K562 (cell line): ENCODE measurements around the gene PLXNB1. TPM values are rescaled to one million over a fixed set of nuclear protein-coding genes. Genes with fewer than 3 reads are reported as not detected.
A peak's percentile ranks its signal among the peaks of the same experiment; 100 is the strongest.

Experiments
- ATAC-seq: fragments of 200-7000 bp; cut with Tn5 transposase; 3 replicates; pipeline ENCODE4 v1.9.1; 2020; ENCODE audit warnings: moderate library complexity
- BruUV-seq: library from RNA; stranded (reverse); fragments of 400-500 nt; replicated peaks from 2 replicates; lab custom pipeline; 2021; lab: Mats Ljungman, UMichigan
- CTCF ChIA-PET: fragments of 300-600 bp; formaldehyde crosslinking; extraction: SDS; loops from one replicate; lab custom pipeline; 2021; ENCODE audit warnings: low intra/inter-chr PET ratio; lab: Yijun Ruan, JAX
- POLR2A ChIA-PET: fragments of 300-600, 350-650 bp; sonication (Branson Sonifier 250); formaldehyde crosslinking; extraction: SDS; loops from one replicate; lab custom pipeline; 2021; ENCODE audit warnings: antibody characterized with exemption, inconsistent platforms; lab: Yijun Ruan, JAX
- DNase-seq, 4 experiments: peaks; one replicate each; pipeline versions ENCODE4 v3.0.0 to v3.0.0-alpha.2; 2011 to 2018; ENCODE audit warnings: low spot score in 3 of 4, mixed read lengths in 3 of 4; ENCODE audit errors: extremely low read depth in 1 of 4
- FAIRE-seq: peaks from 2 replicates; lab custom pipeline; 2011; peaks lifted over from hg19 to GRCh38; lab: Jason Lieb, UNC
- H2AFZ ChIP-seq: 2 replicates; pipeline ENCODE4 v1.6.0; 2011; ENCODE audit warnings: low read depth, low read length, control low read depth, inconsistent platforms
- H3K27ac ChIP-seq: fragments of 200-600 bp; 3 replicates; pipeline ENCODE4 v1.8.0; 2011; ENCODE audit warnings: low read depth, mild to moderate bottlenecking, control low read depth, inconsistent platforms, low read length, moderate library complexity, mixed read lengths; ENCODE audit errors: extremely low read depth
- H3K27me3 ChIP-seq, 2 experiments: fragments of 300-600 bp in 1 of 2; 2 replicates in 1 of 2; 3 replicates in 1 of 2; pipeline versions ENCODE4 v1.6.0 to v1.8.0; 2011; ENCODE audit warnings: inconsistent platforms in 2 of 2, low read length in 2 of 2, mild to moderate bottlenecking in 1 of 2, mixed read lengths in 1 of 2, moderate library complexity in 1 of 2; ENCODE audit not compliant: control insufficient read depth in 2 of 2, insufficient read depth in 2 of 2
- H3K36me3 ChIP-seq: fragments of 300-600 bp; 3 replicates; pipeline ENCODE4 v1.8.0; 2011; ENCODE audit warnings: mild to moderate bottlenecking, low read length, inconsistent platforms; ENCODE audit not compliant: control insufficient read depth, insufficient read depth
- H3K4me1 ChIP-seq, 2 experiments: fragments of 200-600 bp in 1 of 2; replicated peaks in 1 of 2; 2 replicates in 1 of 2; 3 replicates in 1 of 2; pipeline versions ENCODE4 v1.5.1 to v1.8.0; 2011; ENCODE audit warnings: inconsistent platforms in 2 of 2, low read length in 2 of 2, mild to moderate bottlenecking in 1 of 2, mixed read lengths in 1 of 2, moderate library complexity in 1 of 2; ENCODE audit not compliant: control insufficient read depth in 2 of 2, insufficient read depth in 2 of 2
- H3K4me2 ChIP-seq: 2 replicates; pipeline ENCODE4 v1.6.1; 2011; ENCODE audit warnings: low read length, control low read depth, inconsistent platforms, mixed read lengths; ENCODE audit not compliant: insufficient read depth
- H3K4me3 ChIP-seq: fragments of 200-600 bp; sonication (generic), shearing (Covaris generic); 2 replicates; pipeline ENCODE4 v1.5.1; 2016; ENCODE audit warnings: control low read depth, inconsistent platforms
- H3K79me2 ChIP-seq: fragments of 200-600 bp; 3 replicates; pipeline ENCODE4 v1.8.0; 2011; ENCODE audit warnings: low read length, inconsistent platforms; ENCODE audit not compliant: control insufficient read depth, insufficient read depth
- H3K9ac ChIP-seq, 2 experiments: 2 replicates each; pipeline versions ENCODE4 v1.6.0 to v1.6.1; 2011; ENCODE audit warnings: low read depth in 2 of 2, low read length in 2 of 2, control low read depth in 1 of 2, inconsistent platforms in 1 of 2, mild to moderate bottlenecking in 1 of 2, mixed read lengths in 1 of 2; ENCODE audit not compliant: insufficient read depth in 1 of 2
- H3K9me1 ChIP-seq: one replicate; pipeline ENCODE4 v1.6.0; 2011; ENCODE audit warnings: inconsistent platforms, mild to moderate bottlenecking, low read length, moderate library complexity; ENCODE audit not compliant: control insufficient read depth, insufficient read depth
- H3K9me3 ChIP-seq: replicated peaks from 2 replicates; pipeline ENCODE4 v1.5.1; 2011; ENCODE audit warnings: low read depth, low read length, inconsistent platforms; ENCODE audit not compliant: control insufficient read depth, insufficient read depth
- H4K20me1 ChIP-seq: replicated peaks from 2 replicates; pipeline ENCODE4 v1.6.1; 2011; ENCODE audit warnings: low read length, inconsistent platforms, mixed read lengths; ENCODE audit not compliant: control insufficient read depth, insufficient read depth
- HDGF ChIP-seq: fragments of 450-650 bp; IDR thresholded peaks from 2 replicates; pipeline ENCODE4 v1.6.1; 2016
- IRF1 ChIP-seq: sonication (generic); formaldehyde crosslinking; IDR thresholded peaks from 2 replicates; pipeline ENCODE4 v1.8.0; 2022; ENCODE audit warnings: missing genetic modification reagents, mild to moderate bottlenecking, borderline replicate concordance
- KAT2B ChIP-seq: IDR thresholded peaks from one replicate; pipeline ENCODE4 v1.6.1; 2012; ENCODE audit warnings: low read depth, mild to moderate bottlenecking, control low read depth, inconsistent platforms, low read length, moderate library complexity
- KLF10 ChIP-seq: fragments of 250-450 bp; sonication (Bioruptor Pico); IDR thresholded peaks from 2 replicates; pipeline ENCODE4 v1.6.1; 2021; ENCODE audit warnings: matching md5 sums
- NFXL1 ChIP-seq: fragments of 450-650 bp; formaldehyde crosslinking; IDR thresholded peaks from 2 replicates; pipeline ENCODE4 v1.4.0; 2021; ENCODE audit warnings: mild to moderate bottlenecking
- NR0B1 ChIP-seq: fragments of 450-650 bp; IDR thresholded peaks from one replicate; pipeline ENCODE4 v1.6.1; 2018; ENCODE audit warnings: mild to moderate bottlenecking, moderate library complexity; ENCODE audit not compliant: partially characterized antibody
- NR2C2 ChIP-seq, 2 experiments: fragments of 200-800 bp in 1 of 2; sonication (Bioruptor generic) in 1 of 2; sonication (generic) in 1 of 2; formaldehyde crosslinking in 1 of 2; IDR thresholded peaks; 2 replicates each; pipeline versions ENCODE4 v1.6.1 to v1.8.0; 2016 to 2022; ENCODE audit warnings: mild to moderate bottlenecking in 1 of 2, missing compliant biosample characterization in 1 of 2, missing genetic modification characterization in 1 of 2, missing genetic modification reagents in 1 of 2
- RNF2 ChIP-seq: sonication (generic); IDR thresholded peaks from 2 replicates; pipeline ENCODE4 v1.6.1; 2016
- XRCC3 ChIP-seq: fragments of 450-650 bp; IDR thresholded peaks from 2 replicates; pipeline ENCODE4 v1.6.1; 2017; ENCODE audit warnings: mild to moderate bottlenecking, moderate library complexity
- ZBTB43 ChIP-seq: sonication (generic); formaldehyde crosslinking; IDR thresholded peaks from 2 replicates; pipeline ENCODE4 v1.8.0; 2023; ENCODE audit warnings: mild to moderate bottlenecking, missing genetic modification reagents
- ZBTB5 ChIP-seq: fragments of 450-650 bp; IDR thresholded peaks from 2 replicates; pipeline ENCODE4 v1.6.1; 2017; ENCODE audit warnings: antibody characterized with exemption
- ZBTB9 ChIP-seq: fragments of 450-650 bp; formaldehyde crosslinking; IDR thresholded peaks from 2 replicates; pipeline ENCODE4 v1.4.0; 2020; ENCODE audit warnings: mild to moderate bottlenecking, moderate library complexity
- ZFPM2 ChIP-seq: fragments of 250-450 bp; sonication (Bioruptor Pico); IDR thresholded peaks from 2 replicates; pipeline ENCODE4 v1.5.1; 2022; ENCODE audit warnings: mild to moderate bottlenecking
- ZNF232 ChIP-seq: sonication (generic); formaldehyde crosslinking; IDR thresholded peaks from 2 replicates; pipeline ENCODE4 v1.8.0; 2022; ENCODE audit warnings: mild to moderate bottlenecking, missing genetic modification reagents
- ZNF395 ChIP-seq: fragments of 200-800 bp; sonication (Bioruptor generic); IDR thresholded peaks from 2 replicates; pipeline ENCODE4 v1.6.1; 2017; ENCODE audit warnings: missing genetic modification characterization, missing compliant biosample characterization
- ZNF77 ChIP-seq: fragments of 250-450 bp; sonication (Bioruptor Pico); IDR thresholded peaks from 2 replicates; pipeline ENCODE4 v1.5.0; 2020
- WGBS: fragments of 100-300 bp; shearing (Covaris generic); methylation state at CpG from one replicate; pipeline ENCODE4 v1.1.6; 2016; ENCODE audit warnings: low coverage, mixed read lengths; ENCODE audit not compliant: insufficient coverage; ENCODE audit errors: missing lambda C conversion rate; 5-methylcytosine and 5-hydroxymethylcytosine counted together
- in situ Hi-C: fragments of 300-500 bp; cut with MboI; formaldehyde crosslinking; loops from 4 replicates; pipeline ENCODE4 v1.15.0; 2018; ENCODE audit warnings: inconsistent platforms, mixed read lengths
- intact Hi-C: fragments of 100-400 bp; cut with micrococcal nuclease; formaldehyde crosslinking; loops from 2 replicates; pipeline ENCODE4 v1.14.2; 2022
- polyA plus RNA-seq, 8 experiments: library from polyadenylated mRNA; depleted of rRNA in 4 of 8; stranded (reverse) in 5 of 8; unstranded in 3 of 8; fragments of >200 nt; fragmentation: Nextera tagmentation in 2 of 8; fragmentation: Illumina TruSeq in 1 of 8; extraction: Ambion mirVana in 2 of 8; extraction: Trizol in 1 of 8; gene quantifications; 2 replicates each; pipeline versions ENCODE4 v1.2.1 to v1.2.3, GENCODE V29; 2011 to 2014; ENCODE audit warnings: inconsistent platforms in 1 of 8, missing spikeins in 1 of 8
- total RNA-seq, 7 experiments: library from RNA; depleted of rRNA in 6 of 7; stranded (reverse); fragments of >200 nt in 6 of 7; fragmentation: Illumina TruSeq in 2 of 7; extraction: Trizol in 2 of 7; gene quantifications; 2 replicates each; pipeline versions ENCODE4 v1.2.1 to v1.2.3, GENCODE V29; 2011 to 2021; ENCODE audit warnings: low replicate concordance in 1 of 7

Gene PLXNB1
- total and polyA plus RNA-seq, 9 of the 15 experiments (the other 6 are each of a cell fraction or from before 2014, with no cell fraction given) = 0.17 to 17.4 (median 6.0) TPM

- CTCF ChIA-PET = no interaction called here
- BruUV-seq = no TSS peak
- Histone ChIP-seq H3K27ac (no peak overlapping the region), H2AFZ (peak overlapping the region; percentile 39; the same call in 1 of the 2 replicates), H3K36me3 (no peaks in the 10 kb centered on the region), H3K27me3 (no peaks in the 10 kb centered on the region), H3K9me1 (no peaks in the 10 kb centered on the region), H4K20me1 (no peaks in the 10 kb centered on the region), H3K4me2 (no peak overlapping the region), H3K9ac (no peak overlapping the region), H3K4me3 (no peak overlapping the region), H3K4me1 (peaks cover 0 to 3% of the 10 kb centered on the region in 2 experiments; a peak in 2 of 5 replicates), H3K79me2 (no peaks in the 10 kb centered on the region), H3K9me3 (no peaks in the 10 kb centered on the region)
- in situ Hi-C loops = no loop called here
- FAIRE-seq (no peak), DNase-seq (no peak), ATAC-seq (no peak)
- no peak for TF ChIP-seq ZBTB9 (CRISPR knock-in tag)
- TF ChIP-seq IRF1 (CRISPR knock-in tag) = no peak
- no peak for TF ChIP-seq ZNF395 (CRISPR knock-in tag)
- TF ChIP-seq KLF10 (CRISPR knock-in tag) = no peak
- TF ChIP-seq NFXL1 = no peak
- no peak for TF ChIP-seq KAT2B
- no peak for TF ChIP-seq RNF2
- no peak for TF ChIP-seq ZNF77 (CRISPR knock-in tag)
- no peak for TF ChIP-seq ZFPM2 (CRISPR knock-in tag)
- no peak for TF ChIP-seq NR0B1
- no peak for TF ChIP-seq NR2C2 (CRISPR knock-in tag; IDR thresholded peaks at IDR 0.05)
- no peak for TF ChIP-seq NR2C2 (tag; IDR thresholded peaks at IDR 0.05)
- TF ChIP-seq ZNF232 (CRISPR knock-in tag) = no peak
- TF ChIP-seq ZBTB5 = no peak
- no peak for TF ChIP-seq HDGF
- TF ChIP-seq XRCC3 = no peak
- TF ChIP-seq ZBTB43 = no peak
- WGBS = 34% methylated on average over 7 of the region's 7 CpGs
- intact Hi-C loops = no loop called here
- POLR2A ChIA-PET = no interaction called here
Observed at GRCh38 chr3:48370333-48370713, 59.6 kb downstream of the PLXNB1 start.
